HG03442 (cell line): ENCODE results near the gene DVL1.
A peak's percentile ranks its signal among the peaks of the same experiment; 100 is the strongest.

ENCODE experiments used
- ATAC-seq: cut with Tn5 transposase; IDR thresholded peaks from one replicate; pipeline ENCODE4 v1.9.1; 2021; ENCODE audit warnings: mild to moderate bottlenecking, moderate library complexity; ENCODE audit not compliant: unreplicated experiment

The DVL1 gene

GRCh38 chr1:1312450-1313314, 36.5 kb downstream of the DVL1 start:
- ATAC-seq = no peak

GRCh38 chr1:1311107-1312104, 37.8 kb downstream of the DVL1 start:
- no peak for ATAC-seq

- ATAC-seq = no peak
Measured at GRCh38 chr1:1310476-1311053, 38.7 kb downstream of the DVL1 start.

GRCh38 chr1:1310109-1310385, 39.2 kb downstream of the DVL1 start:
- no peak for ATAC-seq

GRCh38 chr1:1309251-1310108, 39.7 kb downstream of the DVL1 start:
- no peak for ATAC-seq

GRCh38 chr1:1308756-1309250, 40.4 kb downstream of the DVL1 start:
- no peak for ATAC-seq

GRCh38 chr1:1307923-1308755, 41.1 kb downstream of the DVL1 start, which contains the start of the genes ACAP3 and PUSL1:
ACAP3 (minus strand) TSS chr1:1307930; CDS start chr1:1307815, 115 bp downstream.
PUSL1 (plus strand) TSS chr1:1308597; CDS start chr1:1308644, 47 bp downstream.
- ATAC-seq = peak; percentile 59

- peak; percentile 2 for ATAC-seq
Measured at GRCh38 chr1:1307261-1307922, 41.8 kb downstream of the DVL1 start.

- ATAC-seq = no peak
Measured at GRCh38 chr1:1306661-1307260, 42.5 kb downstream of the DVL1 start.

GRCh38 chr1:1306070-1306660, 43.1 kb downstream of the DVL1 start:
- ATAC-seq = no peak

GRCh38 chr1:1305300-1306069, 43.7 kb downstream of the DVL1 start:
- no peak for ATAC-seq

- no peak for ATAC-seq
Measured at GRCh38 chr1:1304331-1305299, 44.6 kb downstream of the DVL1 start.

GRCh38 chr1:1303736-1304135, 45.5 kb downstream of the DVL1 start:
- no peak for ATAC-seq

GRCh38 chr1:1302951-1303509, 46.2 kb downstream of the DVL1 start:
- ATAC-seq = no peak

- ATAC-seq = no peak
Measured at GRCh38 chr1:1302006-1302430, 47.2 kb downstream of the DVL1 start.

- ATAC-seq = no peak
Measured at GRCh38 chr1:1300352-1300739, 48.9 kb downstream of the DVL1 start.
